GM12878 (cell line): Measurements from ENCODE around the gene SYT14. TPM values are rescaled to one million over a fixed set of nuclear protein-coding genes. Genes with fewer than 3 reads are reported as not detected.
"Not testable (repeated sequence)": the region's sequence is repeated elsewhere in the genome, so short reads cannot be mapped to it uniquely, and the experiment has no call there.

ENCODE experiments used
- ATAC-seq: fragments of 200-7000 bp; cut with Tn5 transposase; 3 replicates; pipeline ENCODE4 v1.9.1; 2020; ENCODE audit warnings: mild to moderate bottlenecking, moderate library complexity
- BruUV-seq: library from RNA; stranded (reverse); fragments of 400-500 nt; replicated peaks from 2 replicates; lab custom pipeline; 2021; lab: Mats Ljungman, UMichigan
- CTCF ChIA-PET: fragments of 300-600 bp; sonication (Branson Sonifier 250); formaldehyde crosslinking; extraction: SDS; loops from one replicate; lab custom pipeline; 2021; ENCODE audit warnings: inconsistent platforms; lab: Yijun Ruan, JAX
- POLR2A ChIA-PET: fragments of 350-600 bp; formaldehyde crosslinking; extraction: SDS; loops from one replicate; lab custom pipeline; 2021; ENCODE audit warnings: inconsistent platforms; lab: Charles Lee
- RAD21 ChIA-PET: fragments of 300-600 bp; sonication (Branson Sonifier 250); formaldehyde crosslinking; loops from one replicate; lab custom pipeline; 2023; ENCODE audit warnings: antibody characterized with exemption; ENCODE audit not compliant: unreplicated experiment; lab: Charles Lee
- SMC1A ChIA-PET: fragments of 300-600 bp; sonication (Branson Sonifier 250); formaldehyde crosslinking; loops from one replicate; lab custom pipeline; 2023; ENCODE audit not compliant: unreplicated experiment, uncharacterized antibody; lab: Charles Lee
- DNase-seq: peaks from one replicate; pipeline ENCODE4 v3.0.0-alpha.2; 2011; ENCODE audit warnings: low read depth, low spot score
- FAIRE-seq: peaks from 3 replicates; lab custom pipeline; 2011; peaks lifted over from hg19 to GRCh38; lab: Jason Lieb, UNC
- H2AFZ ChIP-seq: 2 replicates; pipeline ENCODE4 v1.6.0; 2011; ENCODE audit warnings: low read depth, low read length, control low read depth; ENCODE audit not compliant: control insufficient read depth
- H3K27ac ChIP-seq: 2 replicates; pipeline ENCODE4 v1.5.1; 2011; ENCODE audit warnings: control low read depth; ENCODE audit not compliant: control insufficient read depth, insufficient read depth
- H3K27me3 ChIP-seq, 2 experiments: replicated peaks in 1 of 2; 2 replicates each; pipeline versions ENCODE4 v1.6.0 to v1.6.1; 2011; ENCODE audit warnings: low read length in 1 of 2; ENCODE audit not compliant: control insufficient read depth in 2 of 2, insufficient read depth in 2 of 2
- H3K36me3 ChIP-seq, 2 experiments: 2 replicates each; pipeline ENCODE4 v1.5.1; 2011; ENCODE audit warnings: low read length in 1 of 2; ENCODE audit not compliant: control insufficient read depth in 2 of 2, insufficient read depth in 2 of 2
- H3K4me1 ChIP-seq: 2 replicates; pipeline ENCODE4 v1.6.1; 2011; ENCODE audit warnings: mild to moderate bottlenecking, low read length, moderate library complexity, mixed read lengths; ENCODE audit not compliant: control insufficient read depth, insufficient read depth
- H3K4me2 ChIP-seq: 2 replicates; pipeline ENCODE4 v1.6.0; 2011; ENCODE audit warnings: control low read depth; ENCODE audit not compliant: control insufficient read depth, insufficient read depth
- H3K4me3 ChIP-seq: fragments of 200-600 bp; sonication (generic); 2 replicates; pipeline ENCODE4 v1.5.1; 2016
- H3K79me2 ChIP-seq: 2 replicates; pipeline ENCODE4 v1.6.0; 2011; ENCODE audit warnings: low read length; ENCODE audit not compliant: control insufficient read depth, insufficient read depth
- H3K9ac ChIP-seq: 2 replicates; pipeline ENCODE4 v1.8.0; 2011; ENCODE audit warnings: low read length, control low read depth, mixed read lengths; ENCODE audit not compliant: control insufficient read depth, insufficient read depth
- H3K9me3 ChIP-seq: replicated peaks from 3 replicates; pipeline ENCODE4 v1.5.1; 2011; ENCODE audit warnings: mild to moderate bottlenecking, low read length; ENCODE audit not compliant: control insufficient read depth, insufficient read depth
- H4K20me1 ChIP-seq: 2 replicates; pipeline ENCODE4 v1.6.0; 2011; ENCODE audit not compliant: control insufficient read depth, insufficient read depth
- CEBPZ ChIP-seq: fragments of 150-350 bp; IDR thresholded peaks from 2 replicates; pipeline ENCODE4 v1.6.1; 2016; ENCODE audit warnings: low read depth, low read length
- ZNF217 ChIP-seq: fragments of 450-650 bp; IDR thresholded peaks from 2 replicates; pipeline ENCODE4 v1.6.1; 2017; ENCODE audit warnings: antibody characterized with exemption, mild to moderate bottlenecking
- WGBS: methylation state at CpG from one replicate; pipeline ENCODE4 v1.1.6; 2016; ENCODE audit warnings: low lambda C conversion rate; ENCODE audit not compliant: insufficient replicate concordance, insufficient coverage; ENCODE audit errors: missing lambda C conversion rate; 5-methylcytosine and 5-hydroxymethylcytosine counted together
- in situ Hi-C: fragments of 300-500 bp; cut with MboI; formaldehyde crosslinking; loops from 9 replicates; pipeline ENCODE4 v1.14.3; 2018; ENCODE audit warnings: mixed read lengths
- intact Hi-C: fragments of 100-400 bp; cut with micrococcal nuclease; formaldehyde crosslinking; loops from one replicate; pipeline ENCODE4 v1.14.2; 2022; ENCODE audit not compliant: unreplicated experiment
- polyA plus RNA-seq, 11 experiments: library from polyadenylated mRNA; depleted of rRNA in 4 of 11; unstranded in 6 of 11; stranded (reverse) in 5 of 11; fragments of >200 nt; fragmentation: Nextera tagmentation in 4 of 11; fragmentation: Illumina TruSeq in 1 of 11; extraction: Ambion mirVana in 4 of 11; extraction: Trizol in 1 of 11; gene quantifications; 1 replicate in 1 of 11; 2 replicates in 10 of 11; pipeline versions ENCODE4 v1.2.1 to v1.2.3, GENCODE V29; 2011 to 2016; ENCODE audit warnings: inconsistent platforms in 2 of 11, missing spikeins in 2 of 11, low read depth in 1 of 11
- total RNA-seq, 4 experiments: library from RNA; depleted of rRNA in 3 of 4; stranded (reverse); fragments of >200 nt in 3 of 4; fragmentation: Illumina TruSeq in 1 of 4; extraction: Trizol in 1 of 4; gene quantifications; 2 replicates each; pipeline versions ENCODE4 v1.2.1 to v1.2.3, GENCODE V29; 2013 to 2021
- TF ChIP-seq, protein P1 (sequence below): IDR thresholded peaks from 2 replicates; pipeline ENCODE4 v1.6.1; 2011; ENCODE audit warnings: low read depth, low read length, improper control_type of control experiment, borderline replicate concordance
- TF ChIP-seq, protein P2 (sequence below): fragments of 450-650 bp; IDR thresholded peaks from 2 replicates; pipeline ENCODE4 v1.6.1; 2014; ENCODE audit warnings: mild to moderate bottlenecking

SYT14 gene
- total and polyA plus RNA-seq, 10 of the 15 experiments (the other 5 are each of a cell fraction or from before 2014, with no cell fraction given), result under 0.01 TPM; not detected in 9

DNA sequence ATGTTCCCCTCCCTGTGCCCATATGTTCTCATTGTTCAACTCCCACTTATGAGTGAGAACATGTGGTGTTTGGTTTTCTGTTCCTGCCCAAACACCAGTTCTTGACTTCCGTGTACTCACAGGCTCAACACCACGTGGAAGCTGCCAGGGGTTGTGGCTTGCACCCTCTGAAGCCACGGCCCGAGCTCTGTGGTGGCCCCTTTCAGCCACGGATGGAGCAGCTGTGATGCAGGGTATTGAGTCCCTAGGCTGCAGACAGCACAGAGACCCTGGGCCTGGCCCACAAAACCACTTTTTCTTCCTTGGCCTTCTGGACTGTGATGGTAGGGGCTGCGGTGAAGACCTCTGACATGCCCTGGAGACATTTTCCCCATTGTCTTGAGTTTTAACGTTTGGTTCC lies 111.6 kb downstream of the SYT14 start (continued):
- TF ChIP-seq, protein P1, sequence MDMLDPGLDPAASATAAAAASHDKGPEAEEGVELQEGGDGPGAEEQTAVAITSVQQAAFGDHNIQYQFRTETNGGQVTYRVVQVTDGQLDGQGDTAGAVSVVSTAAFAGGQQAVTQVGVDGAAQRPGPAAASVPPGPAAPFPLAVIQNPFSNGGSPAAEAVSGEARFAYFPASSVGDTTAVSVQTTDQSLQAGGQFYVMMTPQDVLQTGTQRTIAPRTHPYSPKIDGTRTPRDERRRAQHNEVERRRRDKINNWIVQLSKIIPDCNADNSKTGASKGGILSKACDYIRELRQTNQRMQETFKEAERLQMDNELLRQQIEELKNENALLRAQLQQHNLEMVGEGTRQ, result no peak
- TF ChIP-seq CEBPZ (no peak), ZNF217 (no peak)
- TF ChIP-seq, protein P2, sequence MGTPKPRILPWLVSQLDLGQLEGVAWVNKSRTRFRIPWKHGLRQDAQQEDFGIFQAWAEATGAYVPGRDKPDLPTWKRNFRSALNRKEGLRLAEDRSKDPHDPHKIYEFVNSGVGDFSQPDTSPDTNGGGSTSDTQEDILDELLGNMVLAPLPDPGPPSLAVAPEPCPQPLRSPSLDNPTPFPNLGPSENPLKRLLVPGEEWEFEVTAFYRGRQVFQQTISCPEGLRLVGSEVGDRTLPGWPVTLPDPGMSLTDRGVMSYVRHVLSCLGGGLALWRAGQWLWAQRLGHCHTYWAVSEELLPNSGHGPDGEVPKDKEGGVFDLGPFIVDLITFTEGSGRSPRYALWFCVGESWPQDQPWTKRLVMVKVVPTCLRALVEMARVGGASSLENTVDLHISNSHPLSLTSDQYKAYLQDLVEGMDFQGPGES, result no peak

DNA sequence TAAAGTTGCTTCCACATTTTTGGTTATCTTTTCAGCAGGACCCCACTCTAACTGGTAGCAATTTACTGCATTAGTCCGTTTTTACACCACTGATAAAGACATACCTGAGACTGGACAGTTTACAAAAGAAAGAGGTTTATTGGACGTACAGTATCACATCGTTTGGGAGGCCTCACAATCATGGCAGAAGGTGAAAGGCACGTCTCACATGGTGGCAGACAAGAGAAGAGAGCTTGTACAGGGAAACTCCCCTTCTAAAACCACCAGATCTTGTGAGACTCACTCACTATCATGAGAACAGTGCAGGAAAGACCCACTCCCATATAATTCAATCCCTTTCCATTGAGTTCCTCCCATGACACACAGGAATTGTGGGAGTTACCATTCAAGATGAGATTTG lies 112.5 kb downstream of the SYT14 start:
- DNase-seq, CTCF ChIA-PET, POLR2A ChIA-PET, FAIRE-seq, H4K20me1 ChIP-seq, H3K27me3 ChIP-seq, ATAC-seq, H3K4me3 ChIP-seq, BruUV-seq, intact Hi-C loops, in situ Hi-C loops, H3K9me3 ChIP-seq, H3K4me2 ChIP-seq, H3K36me3 ChIP-seq, RAD21 ChIA-PET, H3K4me1 ChIP-seq, H3K79me2 ChIP-seq, H2AFZ ChIP-seq, SMC1A ChIA-PET, H3K27ac ChIP-seq, H3K9ac ChIP-seq: not testable (repeated sequence)
- 10% methylated on average over 4 of the region's 4 CpGs for WGBS
